HepG2 (cell line): Measurements from ENCODE around the gene SDK1. TPM values are rescaled to one million over a fixed set of nuclear protein-coding genes. Genes with fewer than 3 reads are reported as not detected.

Experiments
- ATAC-seq: fragments of 200-7000 bp; cut with Tn5 transposase; 3 replicates; pipeline ENCODE4 v1.9.1; 2020; ENCODE audit warnings: mild to moderate bottlenecking, moderate library complexity
- BruUV-seq: library from RNA; stranded (reverse); fragments of 400-500 nt; replicated peaks from 2 replicates; lab custom pipeline; 2021; lab: Mats Ljungman, UMichigan
- CTCF ChIA-PET: fragments of 300-600 bp; formaldehyde crosslinking; extraction: SDS; loops from one replicate; lab custom pipeline; 2021; ENCODE audit warnings: low total read pairs, inconsistent platforms, low intra/inter-chr PET ratio; lab: Yijun Ruan, JAX
- POLR2A ChIA-PET: fragments of 350-600 bp; sonication (Branson Sonifier 250); formaldehyde crosslinking; loops from one replicate; lab custom pipeline; 2020; ENCODE audit warnings: antibody characterized with exemption, inconsistent platforms; lab: Yijun Ruan, JAX
- DNase-seq: peaks from one replicate; pipeline ENCODE4 v3.0.0-alpha.2; 2015; ENCODE audit warnings: low spot score
- FAIRE-seq: peaks from 3 replicates; lab custom pipeline; 2011; peaks lifted over from hg19 to GRCh38; lab: Jason Lieb, UNC
- H2AFZ ChIP-seq: one replicate; pipeline ENCODE4 v1.6.1; 2011; ENCODE audit warnings: low read length, inconsistent platforms
- H3K27ac ChIP-seq: fragments of 300-600 bp; 3 replicates; pipeline ENCODE4 v1.8.0; 2011; ENCODE audit warnings: mixed run types, mild to moderate bottlenecking, mixed read lengths, low read length, inconsistent platforms; ENCODE audit not compliant: insufficient read depth; ENCODE audit errors: extremely low read length
- H3K27me3 ChIP-seq, 2 experiments: fragments of 200-600 bp in 1 of 2; 2 replicates in 1 of 2; 3 replicates in 1 of 2; pipeline versions ENCODE4 v1.6.0 to v1.8.0; 2011; ENCODE audit warnings: low read length in 2 of 2, mild to moderate bottlenecking in 2 of 2, moderate library complexity in 2 of 2, inconsistent platforms in 1 of 2; ENCODE audit not compliant: insufficient read depth in 2 of 2, control insufficient read depth in 1 of 2
- H3K36me3 ChIP-seq, 2 experiments: fragments of 200-600 bp in 1 of 2; replicated peaks in 1 of 2; 2 replicates in 1 of 2; 3 replicates in 1 of 2; pipeline versions ENCODE4 v1.5.1 to v1.8.0; 2011; ENCODE audit warnings: low read length in 2 of 2, inconsistent platforms in 1 of 2; ENCODE audit not compliant: insufficient read depth in 2 of 2, control insufficient read depth in 1 of 2
- H3K4me1 ChIP-seq: 2 replicates; pipeline ENCODE4 v1.5.1; 2012; ENCODE audit warnings: low read length, inconsistent platforms; ENCODE audit not compliant: insufficient read depth
- H3K4me2 ChIP-seq: 2 replicates; pipeline ENCODE4 v1.6.0; 2011; ENCODE audit warnings: low read depth, low read length, inconsistent platforms
- H3K4me3 ChIP-seq, 3 experiments: fragments of 200-600 bp in 1 of 3; sonication (generic), shearing (Covaris generic) in 1 of 3; replicated peaks in 1 of 3; 2 replicates each; pipeline ENCODE4 v1.5.1; 2011 to 2016; ENCODE audit warnings: low read length in 3 of 3, inconsistent platforms in 2 of 3, low read depth in 2 of 3, mild to moderate bottlenecking in 2 of 3, control low read depth in 1 of 3, mixed read lengths in 1 of 3; ENCODE audit not compliant: insufficient read depth in 1 of 3
- H3K79me2 ChIP-seq: one replicate; pipeline ENCODE4 v1.6.1; 2011; ENCODE audit warnings: low read length, inconsistent platforms; ENCODE audit not compliant: insufficient read depth
- H3K9ac ChIP-seq: 2 replicates; pipeline ENCODE4 v1.6.0; 2011; ENCODE audit warnings: mild to moderate bottlenecking, low read depth, low read length, inconsistent platforms; ENCODE audit not compliant: insufficient read depth
- H3K9me3 ChIP-seq: 2 replicates; pipeline ENCODE4 v1.5.1; 2012; ENCODE audit warnings: mild to moderate bottlenecking, low read length
- H4K20me1 ChIP-seq: 2 replicates; pipeline ENCODE4 v1.6.0; 2011; ENCODE audit warnings: inconsistent platforms, mild to moderate bottlenecking, low read length, moderate library complexity; ENCODE audit not compliant: insufficient read depth
- BRD4 ChIP-seq: sonication (generic); formaldehyde crosslinking; IDR thresholded peaks from 2 replicates; pipeline ENCODE4 v1.4.0; 2020; ENCODE audit warnings: missing genetic modification reagents
- FOSL1 ChIP-seq: sonication (generic); formaldehyde crosslinking; IDR thresholded peaks from 2 replicates; pipeline ENCODE4 v1.9.0; 2021; ENCODE audit warnings: missing genetic modification reagents, borderline replicate concordance
- MIER3 ChIP-seq: IDR thresholded peaks from 2 replicates; pipeline ENCODE4 v1.6.1; 2016; ENCODE audit warnings: missing compliant biosample characterization, borderline replicate concordance
- MTF1 ChIP-seq: sonication (generic); formaldehyde crosslinking; IDR thresholded peaks from 2 replicates; pipeline ENCODE4 v1.5.0; 2020; ENCODE audit warnings: missing genetic modification reagents
- NFE2L1 ChIP-seq: sonication (generic); formaldehyde crosslinking; IDR thresholded peaks from 2 replicates; pipeline ENCODE4 v1.4.0; 2020; ENCODE audit warnings: missing genetic modification reagents, mild to moderate bottlenecking, borderline replicate concordance
- NFIB ChIP-seq: sonication (generic); formaldehyde crosslinking; IDR thresholded peaks from 2 replicates; pipeline ENCODE4 v1.9.0; 2021; ENCODE audit warnings: missing genetic modification reagents, mild to moderate bottlenecking, borderline replicate concordance
- NFYB ChIP-seq: sonication (generic); formaldehyde crosslinking; IDR thresholded peaks from 2 replicates; pipeline ENCODE4 v1.4.0; 2020; ENCODE audit warnings: missing genetic modification reagents
- RXRA ChIP-seq: sonication (generic); formaldehyde crosslinking; IDR thresholded peaks from 2 replicates; pipeline ENCODE4 v1.5.1; 2020; ENCODE audit warnings: missing genetic modification reagents
- SATB2 ChIP-seq: sonication (generic); formaldehyde crosslinking; IDR thresholded peaks from 2 replicates; pipeline ENCODE4 v1.5.0; 2020; ENCODE audit warnings: missing genetic modification reagents
- SMARCE1 ChIP-seq: fragments of 450-650 bp; IDR thresholded peaks from 2 replicates; pipeline ENCODE4 v1.6.1; 2017; ENCODE audit warnings: borderline replicate concordance
- SP5 ChIP-seq: IDR thresholded peaks from 2 replicates; pipeline ENCODE4 v1.6.1; 2016; ENCODE audit warnings: low read depth, borderline replicate concordance
- ZNF138 ChIP-seq: sonication (generic); formaldehyde crosslinking; IDR thresholded peaks from 2 replicates; pipeline ENCODE4 v1.5.0; 2020; ENCODE audit warnings: mild to moderate bottlenecking, low read depth, missing genetic modification reagents
- ZNF263 ChIP-seq: sonication (generic); formaldehyde crosslinking; IDR thresholded peaks from 2 replicates; pipeline ENCODE4 v1.4.0; 2020; ENCODE audit warnings: missing genetic modification reagents
- ZNF326 ChIP-seq: sonication (generic); formaldehyde crosslinking; IDR thresholded peaks from 2 replicates; pipeline ENCODE4 v1.4.0; 2020; ENCODE audit warnings: missing genetic modification reagents, borderline replicate concordance
- ZNF432 ChIP-seq: sonication (generic); formaldehyde crosslinking; IDR thresholded peaks from 2 replicates; pipeline ENCODE4 v1.5.0; 2020; ENCODE audit warnings: missing genetic modification reagents, mild to moderate bottlenecking, borderline replicate concordance
- ZNF546 ChIP-seq: sonication (generic); formaldehyde crosslinking; conservative IDR thresholded peaks from 2 replicates; pipeline ENCODE4 v1.8.1; 2023; ENCODE audit warnings: mild to moderate bottlenecking, missing genetic modification reagents
- ZNF747 ChIP-seq: sonication (generic); formaldehyde crosslinking; IDR thresholded peaks from 2 replicates; pipeline ENCODE4 v1.8.1; 2023; ENCODE audit warnings: missing genetic modification reagents, mild to moderate bottlenecking, borderline replicate concordance
- ZNF780A ChIP-seq: sonication (generic); formaldehyde crosslinking; IDR thresholded peaks from 2 replicates; pipeline ENCODE4 v1.8.0; 2022; ENCODE audit warnings: mild to moderate bottlenecking, missing genetic modification reagents, moderate library complexity
- ZSCAN29 ChIP-seq: sonication (generic); formaldehyde crosslinking; conservative IDR thresholded peaks from 2 replicates; pipeline ENCODE4 v1.4.0; 2020; ENCODE audit warnings: mild to moderate bottlenecking, missing genetic modification reagents
- WGBS: methylation state at CpG from one replicate; pipeline ENCODE4 v1.1.6; 2017; ENCODE audit warnings: low lambda C conversion rate; 5-methylcytosine and 5-hydroxymethylcytosine counted together
- in situ Hi-C: cut with HindIII; loops from 2 replicates; pipeline ENCODE4 v1.10.0; 2017; ENCODE audit warnings: low pct_unique_long_range_greater_than_20kb; ENCODE audit not compliant: extremely low pct_ligation_motif_present
- intact Hi-C: fragments of 100-400 bp; cut with micrococcal nuclease; formaldehyde crosslinking; loops from one replicate; pipeline ENCODE4 v1.10.0; 2022; ENCODE audit not compliant: unreplicated experiment
- polyA plus RNA-seq, 8 experiments: library from polyadenylated mRNA; depleted of rRNA in 3 of 8; stranded (reverse) in 7 of 8; unstranded in 1 of 8; fragments of >200 nt; fragmentation: Illumina TruSeq in 4 of 8; extraction: Trizol in 4 of 8; gene quantifications; 2 replicates each; pipeline versions ENCODE4 v1.2.1 to v1.2.3, GENCODE V29; 2011 to 2016; ENCODE audit warnings: low read depth in 4 of 8, missing spikeins in 1 of 8, mixed read lengths in 1 of 8; ENCODE audit not compliant: insufficient read depth in 1 of 8
- total RNA-seq, 5 experiments: library from RNA; depleted of rRNA; stranded (reverse); fragments of >200 nt; fragmentation: Illumina TruSeq; extraction: Trizol; gene quantifications; 2 replicates each; pipeline ENCODE4 v1.2.3, GENCODE V29; 2016; ENCODE audit warnings: low read depth in 1 of 5

Gene SDK1
- total and polyA plus RNA-seq, 2 of the 13 experiments (the other 11 are each of a cell fraction or from before 2014, with no cell fraction given), result 0.35 to 2.4 TPM

GRCh38 chr7:3847336-3847735 is 546.3 kb downstream of the SDK1 start:
- ChIA-PET CTCF (no interaction called here), POLR2A (no interaction called here)
- Histone ChIP-seq H3K27me3 (no peaks in the 10 kb centered on the region), H3K4me3 (no peak overlapping the region), H3K9me3 (no peaks in the 10 kb centered on the region), H4K20me1 (no peaks in the 10 kb centered on the region), H3K36me3 (no peaks in the 10 kb centered on the region), H3K27ac (no peak overlapping the region)
- intact Hi-C loops, result no loop called here
- DNase-seq (no peak), ATAC-seq (no peak)
- TF ChIP-seq ZNF263 (CRISPR knock-in tag), result no peak
- TF ChIP-seq SMARCE1, result no peak
- no peak for TF ChIP-seq NFIB (CRISPR knock-in tag)
- TF ChIP-seq RXRA (CRISPR knock-in tag), result no peak
- TF ChIP-seq MIER3 (CRISPR knock-in tag), result no peak
- TF ChIP-seq MTF1 (CRISPR knock-in tag), result no peak
- TF ChIP-seq NFYB (CRISPR knock-in tag), result no peak
- no peak for TF ChIP-seq ZNF326
- TF ChIP-seq BRD4 (CRISPR knock-in tag), result no peak
- no peak for TF ChIP-seq FOSL1 (CRISPR knock-in tag)
- no peak for TF ChIP-seq SATB2 (CRISPR knock-in tag)
- TF ChIP-seq ZNF780A (CRISPR knock-in tag), result no peak
- TF ChIP-seq SP5 (CRISPR knock-in tag), result no peak
- no peak for TF ChIP-seq NFE2L1 (CRISPR knock-in tag)
- no peak for TF ChIP-seq ZNF432 (CRISPR knock-in tag)
- TF ChIP-seq ZNF546 (CRISPR knock-in tag), result no peak
- TF ChIP-seq ZNF138 (CRISPR knock-in tag), result no peak
- TF ChIP-seq ZSCAN29 (CRISPR knock-in tag), result no peak
- TF ChIP-seq ZNF747 (CRISPR knock-in tag), result no peak
- TF ChIP-seq, all 625 proteins: peak for 0
- Histone ChIP-seq H2AFZ (no peak overlapping the region), H3K79me2 (no peaks in the 10 kb centered on the region), H3K4me1 (no peaks in the 10 kb centered on the region), H3K9ac (no peak overlapping the region), H3K4me2 (no peak overlapping the region)
- WGBS, result 88% methylated on average over 6 of the region's 6 CpGs
- no peak for FAIRE-seq
- BruUV-seq, result no TSS peak
- in situ Hi-C loops, result no loop called here
